SK-N-SH (cell line): Measurements from ENCODE around the gene CACNA2D3. TPM values are rescaled to one million over a fixed set of nuclear protein-coding genes. Genes with fewer than 3 reads are reported as not detected.

Experiments used
- CTCF ChIA-PET: fragments of 300-600, 350-600 bp; formaldehyde crosslinking; extraction: SDS; loops from one replicate; lab custom pipeline; 2021; lab: Yijun Ruan, JAX
- POLR2A ChIA-PET: fragments of 350-600 bp; sonication (Branson Sonifier 250); formaldehyde crosslinking; extraction: SDS; loops from one replicate; lab custom pipeline; 2020; ENCODE audit warnings: antibody characterized with exemption, inconsistent platforms; lab: Yijun Ruan, JAX
- DNase-seq: peaks from one replicate; pipeline ENCODE4 v3.0.0; 2012
- H2AFZ ChIP-seq: fragments of 200-600 bp; sonication (generic); 2 replicates; pipeline ENCODE4 v1.8.1; 2016; ENCODE audit warnings: antibody characterized with exemption, mild to moderate bottlenecking, low read depth
- H3F3A ChIP-seq: fragments of 200-600 bp; sonication (generic); replicated peaks from 2 replicates; pipeline ENCODE3; 2016; ENCODE audit warnings: antibody characterized with exemption, mild to moderate bottlenecking; ENCODE audit not compliant: insufficient read depth
- H3K27ac ChIP-seq, 2 experiments: fragments of 200-500 bp in 1 of 2; fragments of 200-600 bp in 1 of 2; sonication (Bioruptor generic) in 1 of 2; sonication (generic), shearing (Covaris generic) in 1 of 2; 2 replicates each; pipeline versions ENCODE4 v1.5.1 to v1.6.1; 2014 to 2016; ENCODE audit warnings: low read depth in 2 of 2, inconsistent platforms in 1 of 2, low read length in 1 of 2, mild to moderate bottlenecking in 1 of 2, mixed read lengths in 1 of 2
- H3K27me3 ChIP-seq: fragments of 200-600 bp; sonication (generic), shearing (Covaris generic); 2 replicates; pipeline ENCODE4 v1.6.1; 2016; ENCODE audit warnings: mixed run types; ENCODE audit not compliant: insufficient read depth
- H3K36me3 ChIP-seq, 2 experiments: fragments of 200-500 bp in 1 of 2; fragments of 200-600 bp in 1 of 2; sonication (Bioruptor generic) in 1 of 2; sonication (generic) in 1 of 2; replicated peaks in 1 of 2; 2 replicates each; pipeline versions ENCODE3 to v1.5.1; 2014 to 2016; ENCODE audit warnings: low read length in 1 of 2, mild to moderate bottlenecking in 1 of 2; ENCODE audit not compliant: insufficient read depth in 2 of 2, control insufficient read depth in 1 of 2
- H3K4me1 ChIP-seq, 2 experiments: fragments of 200-500 bp in 1 of 2; fragments of 200-600 bp in 1 of 2; sonication (Bioruptor generic) in 1 of 2; sonication (generic), shearing (Covaris generic) in 1 of 2; 2 replicates each; pipeline versions ENCODE4 v1.5.1 to v1.6.1; 2014 to 2016; ENCODE audit warnings: low read depth in 1 of 2, low read length in 1 of 2, mixed run types in 1 of 2; ENCODE audit not compliant: insufficient read depth in 2 of 2, control insufficient read depth in 1 of 2
- H3K4me2 ChIP-seq: fragments of 200-600 bp; sonication (generic), shearing (Covaris generic); 2 replicates; pipeline ENCODE4 v1.6.1; 2017; ENCODE audit warnings: mixed run types
- H3K4me3 ChIP-seq, 2 experiments: fragments of 200-500 bp in 1 of 2; fragments of 200-600 bp in 1 of 2; sonication (Bioruptor generic) in 1 of 2; sonication (generic), shearing (Covaris generic) in 1 of 2; 2 replicates each; pipeline versions ENCODE4 v1.5.1 to v1.8.1; 2014 to 2016; ENCODE audit warnings: low read depth in 2 of 2, inconsistent platforms in 1 of 2, low read length in 1 of 2, mild to moderate bottlenecking in 1 of 2, mixed read lengths in 1 of 2, moderate library complexity in 1 of 2
- H3K79me2 ChIP-seq: fragments of 200-600 bp; sonication (generic); 2 replicates; pipeline ENCODE4 v1.8.1; 2017; ENCODE audit warnings: mild to moderate bottlenecking; ENCODE audit not compliant: insufficient read depth
- H3K9ac ChIP-seq: fragments of 200-600 bp; sonication (generic); 2 replicates; pipeline ENCODE4 v1.6.1; 2017; ENCODE audit warnings: mixed run types
- H3K9me2 ChIP-seq: fragments of 200-600 bp; sonication (generic); 2 replicates; pipeline ENCODE4 v1.6.1; 2017; ENCODE audit warnings: mixed run types
- H3K9me3 ChIP-seq: fragments of 200-600 bp; sonication (generic); 2 replicates; pipeline ENCODE4 v1.6.1; 2017; ENCODE audit warnings: mixed run types, mild to moderate bottlenecking, moderate library complexity
- H4K20me1 ChIP-seq: fragments of 200-600 bp; sonication (generic); 2 replicates; pipeline ENCODE4 v1.6.1; 2017; ENCODE audit warnings: mild to moderate bottlenecking, mixed run types; ENCODE audit not compliant: insufficient read depth
- FOSL2 ChIP-seq: IDR thresholded peaks from 2 replicates; pipeline ENCODE4 v1.4.0; 2012; ENCODE audit warnings: low read depth, mild to moderate bottlenecking, moderate library complexity, borderline replicate concordance
- GABPA ChIP-seq: IDR thresholded peaks from 2 replicates; pipeline ENCODE4 v1.4.0; 2012; ENCODE audit warnings: low read depth, mild to moderate bottlenecking
- JUND ChIP-seq: IDR thresholded peaks from 2 replicates; pipeline ENCODE4 v1.4.0; 2012
- POLR2AphosphoS5 ChIP-seq: IDR thresholded peaks from 2 replicates; pipeline ENCODE4 v1.6.1; 2012; ENCODE audit warnings: low read depth, low read length
- RCOR1 ChIP-seq: fragments of 150-350 bp; IDR thresholded peaks from 2 replicates; pipeline ENCODE4 v1.6.1; 2017; ENCODE audit warnings: antibody characterized with exemption, low read length
- TAF1 ChIP-seq: IDR thresholded peaks from 2 replicates; pipeline ENCODE4 v1.6.1; 2012; ENCODE audit warnings: low read depth, mild to moderate bottlenecking, low read length, moderate library complexity, borderline replicate concordance
- TCF12 ChIP-seq: IDR thresholded peaks from 2 replicates; pipeline ENCODE4 v1.4.0; 2012
- TEAD4 ChIP-seq: IDR thresholded peaks from 2 replicates; pipeline ENCODE4 v1.4.0; 2012; ENCODE audit warnings: mild to moderate bottlenecking, borderline replicate concordance; ENCODE audit not compliant: insufficient read depth
- USF2 ChIP-seq: fragments of 150-350 bp; IDR thresholded peaks from 2 replicates; pipeline ENCODE4 v1.6.1; 2017; ENCODE audit warnings: antibody characterized with exemption, low read length, low read depth, borderline replicate concordance
- YY1 ChIP-seq: IDR thresholded peaks from 2 replicates; pipeline ENCODE4 v1.4.0; 2012; ENCODE audit warnings: low read depth, mild to moderate bottlenecking
- WGBS: methylation state at CpG from one replicate; pipeline ENCODE4 v1.1.6; 2017; ENCODE audit warnings: low lambda C conversion rate; 5-methylcytosine and 5-hydroxymethylcytosine counted together
- polyA plus RNA-seq, 3 experiments: library from polyadenylated mRNA; depleted of rRNA; stranded (reverse); fragments of >200 nt; gene quantifications; 2 replicates each; pipeline ENCODE4 v1.2.3, GENCODE V29; 2012

CACNA2D3 gene
- polyA plus RNA-seq, 1 of the 3 experiments (the other 2 are of a cell fraction), result 0.15 TPM

GRCh38 chr3:54900838-54901591 lies 778.7 kb downstream of the CACNA2D3 start:
- Histone ChIP-seq H3K79me2 (no peaks in the 10 kb centered on the region), H3K36me3 (no peaks in the 10 kb centered on the region), H3K4me1 (peaks cover 3 to 23% of the 10 kb centered on the region in 2 experiments; a peak in 3 of 4 replicates), H4K20me1 (no peaks in the 10 kb centered on the region), H3F3A (peaks cover 25% of the 10 kb centered on the region), H2AFZ (no peak overlapping the region), H3K27me3 (no peaks in the 10 kb centered on the region), H3K9ac (no peak overlapping the region), H3K9me2 (no peaks in the 10 kb centered on the region), H3K4me3 (no peak overlapping the region), H3K4me2 (no peak overlapping the region), H3K27ac (no peak overlapping the region; a peak in 1 of 4 replicates), H3K9me3 (no peaks in the 10 kb centered on the region)
- POLR2A ChIA-PET, result no interaction called here
- CTCF ChIA-PET, result no interaction called here
- 74% methylated on average over 8 of the region's 8 CpGs for WGBS
- no peak for DNase-seq
- no peak for TF ChIP-seq USF2
- TF ChIP-seq POLR2AphosphoS5, result no peak
- no peak for TF ChIP-seq FOSL2
- no peak for TF ChIP-seq GABPA
- TF ChIP-seq JUND, result no peak
- TF ChIP-seq YY1, result no peak
- TF ChIP-seq TCF12, result peak; percentile 36; the same call in 1 of the 2 replicates

DNA sequence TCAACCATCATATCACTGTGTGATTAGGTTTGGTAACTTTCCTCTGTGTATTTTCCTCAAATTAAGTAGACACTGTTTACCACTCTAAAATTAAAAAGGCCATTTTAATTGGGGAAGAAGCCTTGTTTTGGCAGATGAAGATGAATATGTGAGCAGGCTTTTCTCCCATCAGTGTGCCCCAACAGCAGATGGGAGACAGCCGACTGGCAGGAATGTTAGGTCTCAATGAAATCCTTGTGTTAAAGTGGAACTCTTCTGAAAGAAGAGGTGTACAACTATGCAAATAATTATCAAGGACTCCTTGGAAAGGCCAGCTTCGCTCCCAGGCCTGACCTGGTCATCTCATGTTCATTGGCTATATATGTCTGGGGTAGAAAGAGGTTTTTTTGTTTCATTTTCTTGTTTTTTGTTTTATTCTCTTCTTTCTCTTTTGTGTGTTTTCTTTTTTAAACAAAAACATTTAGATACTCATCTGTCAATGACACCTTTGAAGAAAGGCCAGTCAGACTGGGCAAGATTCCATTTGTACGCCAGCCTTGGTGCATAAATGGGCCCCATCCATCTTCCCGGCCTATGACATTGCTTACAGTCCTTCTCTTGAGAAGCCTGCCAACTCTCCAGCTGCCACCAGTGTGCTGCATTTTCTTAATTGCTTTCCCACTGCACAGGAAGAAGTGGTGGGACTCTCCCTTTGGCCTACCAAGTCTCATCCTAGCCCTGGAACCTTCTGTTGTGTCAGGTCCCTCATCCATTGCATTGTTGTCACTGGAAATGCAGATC lies 779.7 kb downstream of the CACNA2D3 start:
- Histone ChIP-seq H2AFZ (no peak overlapping the region), H3K4me2 (no peak overlapping the region), H3K27ac (no peak overlapping the region), H3K79me2 (no peaks in the 10 kb centered on the region), H3K4me3 (no peak overlapping the region), H3K4me1 (peaks cover 3 to 19% of the 10 kb centered on the region in 2 experiments; a peak in 2 of 4 replicates), H3F3A (peaks cover 17% of the 10 kb centered on the region), H3K9me3 (no peaks in the 10 kb centered on the region), H3K9ac (no peak overlapping the region), H3K36me3 (no peaks in the 10 kb centered on the region), H3K27me3 (no peaks in the 10 kb centered on the region), H3K9me2 (no peaks in the 10 kb centered on the region), H4K20me1 (no peaks in the 10 kb centered on the region)
- no peak for DNase-seq
- WGBS, result 85% methylated on average over 4 of the region's 4 CpGs
- TF ChIP-seq RCOR1 (no peak), TAF1 (no peak), TEAD4 (no peak), POLR2AphosphoS5 (no peak)
- ChIA-PET POLR2A (no interaction called here), CTCF (no interaction called here)
